Ramos (cell line): Measurements from ENCODE around the gene TMEM134.
"Not testable (repeated sequence)": the region's sequence is repeated elsewhere in the genome, so short reads cannot be mapped to it uniquely, and the experiment has no call there.

Experiments
- in situ Hi-C: fragments of 300-500 bp; cut with MboI; formaldehyde crosslinking; loops from one replicate; pipeline ENCODE4 v1.14.3; 2022; ENCODE audit warnings: low sequenced_read_pairs; ENCODE audit not compliant: unreplicated experiment

TMEM134 gene

GRCh38 chr11:67428052-67429001, 40.7 kb downstream of the TMEM134 start, which contains the start of gene RPS6KB2:
RPS6KB2 (plus strand) TSS chr11:67428494; CDS start chr11:67428546, 52 bp downstream.
- in situ Hi-C loops = no loop called here

DNA sequence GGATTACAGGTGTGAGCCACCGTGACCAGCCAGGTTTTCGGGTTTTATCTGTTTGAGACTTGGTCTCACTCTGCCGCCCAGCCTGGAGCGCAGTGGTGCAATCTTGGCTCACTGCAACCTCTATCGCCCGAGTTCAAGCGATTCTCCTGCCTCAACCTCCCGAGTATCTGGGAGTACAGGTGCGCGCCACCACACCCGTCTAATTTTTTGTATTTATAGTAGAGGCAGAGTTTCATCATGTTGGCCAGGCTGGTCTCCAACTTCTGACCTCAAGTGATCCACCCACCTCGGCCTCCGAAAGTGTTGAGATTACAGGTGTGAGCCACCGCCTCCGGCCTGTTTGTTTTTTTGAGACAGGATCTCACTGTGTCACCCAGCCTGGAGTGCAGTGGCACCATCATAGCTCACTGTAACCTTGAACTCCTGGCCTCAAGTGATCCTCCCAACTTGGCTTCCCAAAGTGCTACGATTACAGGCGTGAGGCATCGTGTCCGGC, 41.6 kb downstream of the TMEM134 start:
- in situ Hi-C loops = not testable (repeated sequence)

- in situ Hi-C loops = no loop called here
Observed at GRCh38 chr11:67423891-67424613, 45.0 kb downstream of the TMEM134 start.

DNA sequence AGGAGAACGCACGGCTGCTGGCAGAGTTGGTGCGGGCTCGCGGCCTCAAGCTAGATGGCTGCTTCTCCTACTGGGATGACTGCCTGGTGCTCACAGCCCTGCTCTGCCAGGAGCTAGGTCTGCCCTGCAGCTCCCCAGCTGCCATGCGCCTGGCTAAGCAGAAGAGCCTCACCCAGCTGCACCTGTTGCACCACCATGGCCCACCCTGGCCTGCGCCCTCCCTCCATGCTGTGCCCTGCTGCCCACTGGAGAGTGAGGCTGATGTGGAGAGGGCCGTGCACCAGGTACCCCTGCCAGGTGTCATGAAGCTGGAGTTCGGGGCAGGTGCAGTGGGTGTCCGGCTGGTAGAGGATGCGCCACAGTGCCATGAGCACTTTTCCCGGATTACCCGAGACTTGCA, 45.6 kb downstream of the TMEM134 start:
- in situ Hi-C loops = no loop called here

DNA sequence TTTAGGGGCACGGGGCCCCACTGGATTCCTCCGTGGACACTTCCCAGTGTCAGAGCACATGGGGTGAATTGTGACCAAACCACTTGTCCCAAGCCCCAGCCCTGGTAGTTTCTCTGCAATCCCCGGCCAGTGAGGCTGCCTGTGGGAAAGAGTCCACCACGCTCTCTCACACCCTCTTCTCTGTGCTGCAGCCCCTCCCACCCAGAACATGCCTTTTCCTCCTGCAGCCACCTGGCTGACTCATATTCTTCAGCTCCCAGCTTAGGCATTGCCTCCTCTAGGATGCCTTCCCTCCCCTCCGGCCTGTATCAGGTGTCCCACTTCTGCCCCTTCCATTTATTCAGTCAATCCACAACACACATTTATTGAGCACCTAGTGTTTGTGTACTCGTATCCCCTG, 46.2 kb downstream of the TMEM134 start:
- in situ Hi-C loops = no loop called here

GRCh38 chr11:67421430-67422031, 47.5 kb downstream of the TMEM134 start:
- in situ Hi-C loops = no loop called here

DNA sequence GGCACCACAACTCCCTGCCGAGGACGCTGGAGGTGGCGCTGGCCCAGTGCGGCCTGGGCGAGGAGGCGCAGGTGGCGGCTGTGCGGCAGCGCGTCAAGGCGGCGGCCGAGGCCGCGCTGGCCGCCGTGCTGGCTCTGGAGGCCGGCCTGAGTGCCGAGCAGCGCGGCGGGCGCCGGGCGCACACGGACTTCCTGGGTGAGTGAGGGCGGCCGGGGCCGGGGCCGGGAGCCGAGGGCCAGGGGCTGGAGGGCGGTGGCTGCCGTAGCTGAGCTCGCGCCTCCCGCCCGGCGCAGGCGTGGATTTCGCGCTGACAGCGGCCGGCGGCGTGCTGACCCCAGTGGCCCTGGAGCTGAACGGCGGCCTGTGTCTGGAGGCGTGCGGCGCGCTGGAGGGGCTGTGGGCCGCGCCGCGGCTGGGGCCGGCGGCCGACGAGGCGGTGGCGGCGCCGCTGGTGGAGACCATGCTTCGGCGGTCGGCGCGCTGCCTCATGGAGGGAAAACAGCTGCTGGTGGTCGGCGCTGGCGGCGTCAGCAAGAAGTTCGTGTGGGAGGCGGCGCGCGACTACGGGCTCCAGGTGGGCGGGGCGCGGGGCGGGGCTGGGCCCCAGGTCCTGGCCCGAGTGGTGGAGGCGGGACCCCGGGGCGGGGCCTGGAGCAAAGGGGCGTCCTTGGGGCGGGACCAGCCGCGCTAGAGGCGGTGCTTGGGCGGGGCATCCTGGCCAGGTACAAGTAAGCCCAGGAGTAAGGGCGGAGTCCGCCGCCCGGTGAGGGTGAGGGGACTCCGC, 48.2 kb downstream of the TMEM134 start:
- in situ Hi-C loops = no loop called here

- in situ Hi-C loops = no loop called here
Observed at GRCh38 chr11:67420147-67420645, 48.9 kb downstream of the TMEM134 start.

- in situ Hi-C loops = no loop called here
Observed at GRCh38 chr11:67419325-67420049, 49.6 kb downstream of the TMEM134 start.

- in situ Hi-C loops = no loop called here
Observed at GRCh38 chr11:67418476-67419281, 50.4 kb downstream of the TMEM134 start.

- in situ Hi-C loops = no loop called here
Observed at GRCh38 chr11:67417425-67417824, 51.6 kb downstream of the TMEM134 start.

DNA sequence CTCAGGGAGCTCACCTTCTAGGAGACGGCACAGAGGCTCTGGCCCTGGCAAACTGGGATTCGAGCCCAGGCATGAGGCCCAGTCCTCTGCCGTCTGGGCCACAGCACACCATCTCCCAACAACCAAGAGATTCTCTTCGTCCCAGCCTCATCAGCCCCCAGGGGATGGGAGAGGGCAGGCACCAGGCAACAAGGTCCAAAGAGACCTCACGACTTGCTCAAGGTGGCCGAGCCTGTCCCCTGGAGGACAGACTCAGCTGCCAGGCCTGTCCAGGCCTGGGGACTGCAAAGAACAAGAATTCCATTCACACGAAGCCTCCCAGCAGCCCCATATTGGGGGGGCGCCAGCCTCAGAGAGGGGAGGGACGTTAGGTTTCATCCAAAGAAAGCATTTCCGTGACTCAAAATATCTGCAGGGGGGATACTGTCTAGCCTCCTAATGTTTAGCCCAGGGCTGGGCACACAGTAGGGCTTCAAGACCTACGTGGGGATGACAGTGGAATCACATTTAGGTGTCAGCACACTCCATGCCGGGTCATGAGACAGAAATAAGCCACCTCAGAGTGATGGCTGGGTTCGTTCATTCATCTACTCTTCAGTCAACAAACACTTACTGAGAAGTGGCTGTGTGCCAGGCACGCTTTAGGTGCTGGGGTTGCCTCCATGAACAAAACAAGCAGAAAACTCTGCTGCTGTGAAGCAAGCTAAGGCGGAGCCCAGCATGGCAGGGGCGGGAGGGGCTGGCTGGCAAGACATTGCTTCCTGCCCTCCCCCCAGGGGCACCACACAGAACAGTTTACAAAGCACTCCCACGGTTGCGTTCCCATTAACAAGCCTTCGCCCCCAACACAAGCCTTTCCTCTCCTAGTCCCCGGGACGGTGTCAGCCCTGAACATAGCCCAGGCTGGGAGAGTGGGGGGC, 52.4 kb downstream of the TMEM134 start:
- in situ Hi-C loops = no loop called here

DNA sequence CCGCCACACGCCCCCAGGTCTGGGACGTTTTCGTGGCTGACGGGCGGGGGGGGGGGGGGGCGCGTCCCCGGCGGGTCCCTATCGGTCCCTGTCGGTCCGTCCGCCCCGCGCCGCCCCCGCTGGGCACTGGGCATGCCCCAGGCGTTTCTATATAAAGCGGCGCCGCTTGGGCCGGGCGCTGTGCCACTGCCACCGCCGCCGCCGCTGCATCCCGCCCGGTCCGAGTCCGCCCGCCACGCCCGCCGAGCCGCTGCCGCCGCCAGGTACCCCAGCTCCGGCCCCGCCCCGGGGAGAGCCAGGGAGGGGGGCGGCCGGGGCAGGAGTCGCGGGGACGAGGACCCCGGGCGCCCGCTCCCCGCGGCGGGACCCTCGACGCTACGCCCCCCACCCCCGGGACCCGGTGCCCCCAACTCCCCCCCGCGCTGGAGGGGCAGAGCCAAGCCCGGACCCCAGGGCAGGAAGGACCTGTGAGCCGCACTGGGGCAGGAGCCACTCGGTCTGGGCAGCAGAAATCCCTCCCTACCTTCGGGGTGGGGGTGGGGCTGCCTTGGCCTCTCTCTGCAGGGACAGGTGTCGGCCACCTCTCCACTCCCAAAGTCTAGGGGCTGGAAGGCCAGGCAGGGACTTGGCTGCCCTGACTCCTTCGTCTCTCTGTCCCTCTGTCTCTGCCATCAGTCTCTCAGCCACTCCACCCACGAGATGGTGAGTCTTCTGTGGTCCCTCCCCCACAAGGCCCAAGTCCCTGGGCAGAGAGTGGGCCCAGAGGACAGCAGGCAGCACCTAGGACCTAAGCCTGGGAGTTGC, 53.3 kb downstream of the TMEM134 start, which contains the start of gene CARNS1:
TSS of gene CARNS1 (plus strand) at position 178 of the 804 bp plus-strand sequence. CDS start at position 700, 522 bp downstream.
- in situ Hi-C loops = no loop called here

- in situ Hi-C loops = no loop called here
Observed at GRCh38 chr11:67413266-67413849, 55.7 kb downstream of the TMEM134 start.

GRCh38 chr11:67412495-67413179, 56.4 kb downstream of the TMEM134 start:
- in situ Hi-C loops = no loop called here
